ENCODE data around the gene BTF3L4.

The BTF3L4 gene

DNA sequence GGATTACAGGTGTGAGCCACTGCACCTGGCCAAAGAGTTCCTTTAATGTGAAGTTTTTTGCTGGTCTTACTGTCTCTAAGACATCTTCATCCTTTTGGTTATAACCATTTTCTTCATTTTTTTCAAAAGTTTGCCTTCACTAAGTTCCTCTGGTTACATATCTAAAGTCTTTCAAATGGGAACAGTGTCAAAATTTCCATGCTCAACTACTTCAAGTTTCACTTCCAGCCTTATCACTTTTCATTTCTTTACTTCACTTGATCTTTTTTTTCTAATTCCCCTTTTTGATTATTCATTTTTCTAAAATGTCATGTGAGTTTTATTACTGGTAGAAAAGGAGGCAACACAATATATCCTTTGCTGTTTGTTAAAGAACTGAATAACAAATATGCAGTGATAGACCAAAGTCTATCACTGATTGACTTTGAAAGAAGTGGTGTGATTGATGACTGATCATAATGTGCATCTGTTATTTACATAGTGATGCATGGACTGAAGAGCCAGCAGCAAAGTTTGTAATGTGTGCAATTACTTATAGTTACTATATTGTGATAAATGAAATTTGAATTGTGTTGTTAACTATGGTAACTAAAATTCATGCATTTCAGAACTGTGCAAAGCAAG, 69.8 kb downstream of the BTF3L4 start:
- no peak for DNase-seq (ENCODE audit: low spot score)
- no peak overlapping the region for H3K27ac ChIP-seq
- H3K4me3 ChIP-seq: no peak overlapping the region
- TF ChIP-seq, protein P1, sequence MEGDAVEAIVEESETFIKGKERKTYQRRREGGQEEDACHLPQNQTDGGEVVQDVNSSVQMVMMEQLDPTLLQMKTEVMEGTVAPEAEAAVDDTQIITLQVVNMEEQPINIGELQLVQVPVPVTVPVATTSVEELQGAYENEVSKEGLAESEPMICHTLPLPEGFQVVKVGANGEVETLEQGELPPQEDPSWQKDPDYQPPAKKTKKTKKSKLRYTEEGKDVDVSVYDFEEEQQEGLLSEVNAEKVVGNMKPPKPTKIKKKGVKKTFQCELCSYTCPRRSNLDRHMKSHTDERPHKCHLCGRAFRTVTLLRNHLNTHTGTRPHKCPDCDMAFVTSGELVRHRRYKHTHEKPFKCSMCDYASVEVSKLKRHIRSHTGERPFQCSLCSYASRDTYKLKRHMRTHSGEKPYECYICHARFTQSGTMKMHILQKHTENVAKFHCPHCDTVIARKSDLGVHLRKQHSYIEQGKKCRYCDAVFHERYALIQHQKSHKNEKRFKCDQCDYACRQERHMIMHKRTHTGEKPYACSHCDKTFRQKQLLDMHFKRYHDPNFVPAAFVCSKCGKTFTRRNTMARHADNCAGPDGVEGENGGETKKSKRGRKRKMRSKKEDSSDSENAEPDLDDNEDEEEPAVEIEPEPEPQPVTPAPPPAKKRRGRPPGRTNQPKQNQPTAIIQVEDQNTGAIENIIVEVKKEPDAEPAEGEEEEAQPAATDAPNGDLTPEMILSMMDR (IDR thresholded peaks at IDR 0.05): no peak

DNA sequence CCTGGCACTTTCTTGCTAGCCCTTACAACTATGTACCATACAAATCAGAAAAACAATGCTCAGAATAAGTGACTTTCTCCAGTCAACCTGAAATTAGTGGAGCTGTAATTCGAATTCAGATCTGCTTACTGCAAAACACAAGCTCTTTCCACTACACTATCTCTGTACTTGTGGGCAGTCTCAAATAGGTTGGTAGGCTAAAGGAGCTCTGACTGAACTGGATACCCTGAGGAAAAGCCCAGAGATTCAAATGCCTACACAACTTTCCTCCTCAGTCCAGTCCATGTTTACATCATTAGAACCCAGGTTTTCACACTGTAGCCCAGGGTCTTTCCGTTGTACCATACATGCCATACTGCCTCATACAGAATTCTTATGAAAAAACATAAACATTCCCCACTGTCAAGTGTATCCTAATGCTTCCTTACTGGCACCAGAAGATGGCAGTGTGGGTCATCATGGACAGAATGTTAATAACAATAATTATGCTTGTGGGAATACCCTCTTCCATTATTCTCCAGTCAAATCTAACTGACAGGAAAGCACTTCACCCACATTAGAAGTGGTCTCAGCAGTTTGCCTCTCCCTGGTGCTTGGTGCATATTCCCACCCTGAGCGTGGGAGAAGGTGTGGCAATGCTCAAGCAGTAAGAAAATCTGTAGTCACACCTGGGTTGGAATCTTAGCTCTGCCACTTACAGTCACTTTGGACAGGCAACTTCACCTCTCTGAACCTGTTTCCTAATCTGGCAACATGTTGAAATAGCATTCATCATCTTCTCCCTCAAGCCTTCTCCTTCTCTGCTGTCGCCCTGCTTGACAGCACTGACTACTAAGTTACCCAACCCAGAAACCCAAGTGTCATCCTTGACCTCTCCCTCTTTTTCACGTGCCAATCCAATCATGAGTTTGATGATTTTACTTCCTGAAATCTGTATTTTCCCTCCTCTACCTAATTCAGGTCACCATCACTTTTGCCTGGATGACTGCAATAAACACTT, 71.4 kb downstream of the BTF3L4 start:
- TF ChIP-seq, protein P1 (IDR thresholded peaks at IDR 0.05): peak; percentile 66
- Histone ChIP-seq H3K27ac (no peak overlapping the region), H3K4me3 (no peak overlapping the region)
- DNase-seq (ENCODE audit: low spot score): no peak

DNA sequence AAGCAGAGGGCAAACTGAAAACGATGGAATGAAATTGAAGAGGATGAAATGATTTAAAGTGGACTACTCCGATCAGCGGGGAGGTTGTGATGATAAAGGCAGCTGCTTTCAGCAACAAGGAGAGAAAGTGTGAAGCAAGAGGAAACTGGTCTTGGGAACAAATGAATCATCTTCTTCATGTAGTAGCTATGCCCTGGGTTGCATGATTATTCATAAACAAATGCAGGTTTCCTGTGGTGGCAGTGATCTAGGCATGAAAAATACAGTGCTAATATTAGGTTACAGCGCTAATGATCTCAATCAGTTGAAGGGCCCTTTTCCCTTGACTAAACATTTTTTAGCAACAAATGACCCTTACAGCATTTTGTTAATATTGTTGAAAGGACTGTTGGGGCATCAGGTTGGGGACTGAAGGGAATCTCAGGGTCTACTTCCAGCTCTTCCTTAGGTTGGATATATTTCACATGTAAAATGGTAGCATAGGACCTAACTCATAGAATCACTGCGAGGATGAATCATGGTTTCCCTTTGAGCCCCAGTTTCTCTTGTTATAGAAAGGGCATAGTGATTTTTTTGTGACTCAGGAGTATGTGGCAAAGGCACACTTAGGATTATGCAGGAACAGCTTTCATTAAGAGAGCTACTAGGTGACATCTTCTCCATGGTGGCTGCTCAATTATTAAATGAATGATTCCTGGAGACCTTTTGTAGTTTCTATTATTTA, 83.9 kb downstream of the BTF3L4 start:
- DNase-seq (ENCODE audit: low spot score): no peak
- H3K4me3 ChIP-seq: no peak overlapping the region
- no peak overlapping the region for H3K27ac ChIP-seq
- TF ChIP-seq, protein P1 (IDR thresholded peaks at IDR 0.05): no peak
